HepG2 (cell line): ENCODE measurements around the gene GRIN3B. TPM values are rescaled to one million over a fixed set of nuclear protein-coding genes. Genes with fewer than 3 reads are reported as not detected.

Experiments
- AGO1 ChIP-seq: fragments of 200-400 bp; formaldehyde crosslinking; IDR thresholded peaks from 2 replicates; pipeline ENCODE4 v1.6.1; 2017; ENCODE audit warnings: mild to moderate bottlenecking, low read depth, low read length, moderate library complexity; ENCODE audit not compliant: poor library complexity, severe bottlenecking
- ELF4 ChIP-seq: sonication (generic); formaldehyde crosslinking; IDR thresholded peaks from 2 replicates; pipeline ENCODE4 v1.5.0; 2020; ENCODE audit warnings: missing genetic modification reagents, mild to moderate bottlenecking, moderate library complexity, borderline replicate concordance
- NR2C2 ChIP-seq: sonication (generic); formaldehyde crosslinking; IDR thresholded peaks from 2 replicates; pipeline ENCODE4 v1.4.0; 2020; ENCODE audit warnings: missing genetic modification reagents, mild to moderate bottlenecking, moderate library complexity, borderline replicate concordance
- RAD51 ChIP-seq: fragments of 450-650 bp; IDR thresholded peaks from 2 replicates; pipeline ENCODE4 v1.6.1; 2016; ENCODE audit warnings: borderline replicate concordance
- REXO4 ChIP-seq: sonication (generic); formaldehyde crosslinking; IDR thresholded peaks from 2 replicates; pipeline ENCODE4 v1.8.0; 2022; ENCODE audit warnings: missing genetic modification reagents, mild to moderate bottlenecking, borderline replicate concordance
- SOX5 ChIP-seq: IDR thresholded peaks from 2 replicates; pipeline ENCODE4 v1.6.1; 2016; ENCODE audit warnings: borderline replicate concordance
- TRIM24 ChIP-seq: sonication (generic); formaldehyde crosslinking; IDR thresholded peaks from 2 replicates; pipeline ENCODE4 v1.8.0; 2022; ENCODE audit warnings: mild to moderate bottlenecking, missing genetic modification reagents
- ZEB1 ChIP-seq: IDR thresholded peaks from 2 replicates; pipeline ENCODE4 v1.6.1; 2012; ENCODE audit warnings: mild to moderate bottlenecking, low read depth, inconsistent platforms; ENCODE audit not compliant: insufficient replicate concordance
- ZNF101 ChIP-seq: sonication (generic); formaldehyde crosslinking; IDR thresholded peaks from 2 replicates; pipeline ENCODE4 v1.4.0; 2020; ENCODE audit warnings: mild to moderate bottlenecking, low read depth, missing genetic modification reagents, borderline replicate concordance
- ZNF225 ChIP-seq: sonication (generic); formaldehyde crosslinking; IDR thresholded peaks from 2 replicates; pipeline ENCODE4 v1.4.0; 2020; ENCODE audit warnings: mild to moderate bottlenecking, missing genetic modification reagents
- ZNF256 ChIP-seq: sonication (generic); formaldehyde crosslinking; conservative IDR thresholded peaks from 2 replicates; pipeline ENCODE4 v1.4.0; 2020; ENCODE audit warnings: missing genetic modification reagents
- ZNF501 ChIP-seq: sonication (generic); formaldehyde crosslinking; IDR thresholded peaks from 2 replicates; pipeline ENCODE4 v1.5.1; 2020; ENCODE audit warnings: mild to moderate bottlenecking, moderate library complexity, missing genetic modification reagents
- ZNF570 ChIP-seq: sonication (generic); formaldehyde crosslinking; IDR thresholded peaks from 2 replicates; pipeline ENCODE4 v1.4.0; 2020; ENCODE audit warnings: mild to moderate bottlenecking, missing genetic modification reagents, borderline replicate concordance
- polyA plus RNA-seq, 8 experiments: library from polyadenylated mRNA; depleted of rRNA in 3 of 8; stranded (reverse) in 7 of 8; unstranded in 1 of 8; fragments of >200 nt; fragmentation: Illumina TruSeq in 4 of 8; extraction: Trizol in 4 of 8; gene quantifications; 2 replicates each; pipeline versions ENCODE4 v1.2.1 to v1.2.3, GENCODE V29; 2011 to 2016; ENCODE audit warnings: low read depth in 4 of 8, missing spikeins in 1 of 8, mixed read lengths in 1 of 8; ENCODE audit not compliant: insufficient read depth in 1 of 8
- total RNA-seq, 5 experiments: library from RNA; depleted of rRNA; stranded (reverse); fragments of >200 nt; fragmentation: Illumina TruSeq; extraction: Trizol; gene quantifications; 2 replicates each; pipeline ENCODE4 v1.2.3, GENCODE V29; 2016; ENCODE audit warnings: low read depth in 1 of 5
- TF ChIP-seq, protein P1 (sequence below): sonication (generic); formaldehyde crosslinking; IDR thresholded peaks from 2 replicates; pipeline ENCODE4 v1.9.0; 2021; ENCODE audit warnings: missing genetic modification reagents, mild to moderate bottlenecking, borderline replicate concordance
- TF ChIP-seq, protein P2 (sequence below): sonication (generic); formaldehyde crosslinking; IDR thresholded peaks from 2 replicates; pipeline ENCODE4 v1.4.0; 2020; ENCODE audit warnings: missing genetic modification reagents; ENCODE audit errors: not compliant biosample characterization
- TF ChIP-seq, protein P3 (sequence below): sonication (generic); formaldehyde crosslinking; IDR thresholded peaks from 2 replicates; pipeline ENCODE4 v1.4.0; 2020; ENCODE audit warnings: missing genetic modification reagents, mild to moderate bottlenecking, borderline replicate concordance
- TF ChIP-seq, protein P4 (sequence below): sonication (generic); formaldehyde crosslinking; conservative IDR thresholded peaks from 2 replicates; pipeline ENCODE4 v1.8.0; 2022; ENCODE audit warnings: mild to moderate bottlenecking, moderate library complexity, missing genetic modification reagents
- TF ChIP-seq, protein P5 (sequence below): sonication (generic); formaldehyde crosslinking; conservative IDR thresholded peaks from 2 replicates; pipeline ENCODE4 v1.4.0; 2020; ENCODE audit warnings: missing genetic modification reagents

The GRIN3B gene
- total and polyA plus RNA-seq, 2 of the 13 experiments (the other 11 are each of a cell fraction or from before 2014, with no cell fraction given): 0.07 to 0.20 TPM

DNA sequence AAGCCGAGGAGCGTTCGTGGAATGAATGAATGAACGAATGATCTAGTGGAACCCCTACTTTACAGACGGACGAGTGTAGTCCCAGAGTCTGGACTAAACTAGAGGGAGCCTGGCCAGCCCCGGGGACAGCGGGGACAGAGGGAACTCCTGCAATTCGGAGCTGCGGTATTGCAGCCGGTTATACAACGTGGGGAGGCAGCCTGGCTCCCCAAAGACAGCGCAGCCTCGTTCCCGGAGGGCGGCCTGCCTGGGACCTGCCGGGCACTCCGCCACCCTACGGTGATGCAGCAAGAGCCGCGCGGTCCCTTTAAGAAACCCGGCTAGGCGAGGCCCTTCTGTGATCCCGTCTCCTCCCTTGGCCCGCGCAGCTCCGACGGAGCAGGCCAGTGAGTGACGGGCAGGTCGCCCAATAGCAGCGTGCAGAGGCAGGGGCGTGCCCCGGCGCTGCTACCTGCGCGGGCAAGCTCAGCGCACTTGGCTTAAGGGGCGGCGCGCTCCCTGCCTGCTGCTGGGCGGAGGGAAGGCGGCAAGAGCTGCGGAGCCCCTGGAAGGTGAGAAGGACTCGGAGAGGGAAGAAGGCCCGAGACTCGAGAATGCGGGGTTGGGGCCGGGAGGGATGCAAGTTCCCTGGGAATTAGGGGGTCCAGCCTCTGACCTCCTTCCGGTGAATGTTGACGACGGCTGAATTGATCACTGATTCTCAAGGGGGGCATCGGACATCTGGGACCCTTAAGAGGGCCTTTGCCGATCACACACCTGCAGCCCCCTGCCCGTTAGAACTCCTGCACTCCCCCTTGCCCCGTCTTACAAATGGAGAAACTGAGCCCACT is 39.6 kb downstream of the GRIN3B start, which contains the start of gene ABCA7 (continued):
- TF ChIP-seq, protein P1, sequence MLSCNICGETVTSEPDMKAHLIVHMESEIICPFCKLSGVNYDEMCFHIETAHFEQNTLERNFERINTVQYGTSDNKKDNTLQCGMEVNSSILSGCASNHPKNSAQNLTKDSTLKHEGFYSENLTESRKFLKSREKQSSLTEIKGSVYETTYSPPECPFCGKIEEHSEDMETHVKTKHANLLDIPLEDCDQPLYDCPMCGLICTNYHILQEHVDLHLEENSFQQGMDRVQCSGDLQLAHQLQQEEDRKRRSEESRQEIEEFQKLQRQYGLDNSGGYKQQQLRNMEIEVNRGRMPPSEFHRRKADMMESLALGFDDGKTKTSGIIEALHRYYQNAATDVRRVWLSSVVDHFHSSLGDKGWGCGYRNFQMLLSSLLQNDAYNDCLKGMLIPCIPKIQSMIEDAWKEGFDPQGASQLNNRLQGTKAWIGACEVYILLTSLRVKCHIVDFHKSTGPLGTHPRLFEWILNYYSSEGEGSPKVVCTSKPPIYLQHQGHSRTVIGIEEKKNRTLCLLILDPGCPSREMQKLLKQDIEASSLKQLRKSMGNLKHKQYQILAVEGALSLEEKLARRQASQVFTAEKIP (CRISPR knock-in tag): no peak
- TF ChIP-seq RAD51 (no peak), AGO1 (peak; percentile 89), ZNF101 (CRISPR knock-in tag) (no peak), ZNF501 (CRISPR knock-in tag) (no peak), ZNF570 (CRISPR knock-in tag) (no peak), ZEB1 (peak; percentile 37), ZNF225 (no peak; the same call in 1 of the 2 replicates), REXO4 (CRISPR knock-in tag) (no peak), NR2C2 (no peak), SOX5 (CRISPR knock-in tag) (no peak), TRIM24 (CRISPR knock-in tag) (no peak), ZNF256 (CRISPR knock-in tag) (no peak), ELF4 (CRISPR knock-in tag) (no peak)
- TF ChIP-seq, protein P2, sequence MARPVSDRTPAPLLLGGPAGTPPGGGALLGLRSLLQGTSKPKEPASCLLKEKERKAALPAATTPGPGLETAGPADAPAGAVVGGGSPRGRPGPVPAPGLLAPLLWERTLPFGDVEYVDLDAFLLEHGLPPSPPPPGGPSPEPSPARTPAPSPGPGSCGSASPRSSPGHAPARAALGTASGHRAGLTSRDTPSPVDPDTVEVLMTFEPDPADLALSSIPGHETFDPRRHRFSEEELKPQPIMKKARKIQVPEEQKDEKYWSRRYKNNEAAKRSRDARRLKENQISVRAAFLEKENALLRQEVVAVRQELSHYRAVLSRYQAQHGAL: no peak
- TF ChIP-seq, protein P3, sequence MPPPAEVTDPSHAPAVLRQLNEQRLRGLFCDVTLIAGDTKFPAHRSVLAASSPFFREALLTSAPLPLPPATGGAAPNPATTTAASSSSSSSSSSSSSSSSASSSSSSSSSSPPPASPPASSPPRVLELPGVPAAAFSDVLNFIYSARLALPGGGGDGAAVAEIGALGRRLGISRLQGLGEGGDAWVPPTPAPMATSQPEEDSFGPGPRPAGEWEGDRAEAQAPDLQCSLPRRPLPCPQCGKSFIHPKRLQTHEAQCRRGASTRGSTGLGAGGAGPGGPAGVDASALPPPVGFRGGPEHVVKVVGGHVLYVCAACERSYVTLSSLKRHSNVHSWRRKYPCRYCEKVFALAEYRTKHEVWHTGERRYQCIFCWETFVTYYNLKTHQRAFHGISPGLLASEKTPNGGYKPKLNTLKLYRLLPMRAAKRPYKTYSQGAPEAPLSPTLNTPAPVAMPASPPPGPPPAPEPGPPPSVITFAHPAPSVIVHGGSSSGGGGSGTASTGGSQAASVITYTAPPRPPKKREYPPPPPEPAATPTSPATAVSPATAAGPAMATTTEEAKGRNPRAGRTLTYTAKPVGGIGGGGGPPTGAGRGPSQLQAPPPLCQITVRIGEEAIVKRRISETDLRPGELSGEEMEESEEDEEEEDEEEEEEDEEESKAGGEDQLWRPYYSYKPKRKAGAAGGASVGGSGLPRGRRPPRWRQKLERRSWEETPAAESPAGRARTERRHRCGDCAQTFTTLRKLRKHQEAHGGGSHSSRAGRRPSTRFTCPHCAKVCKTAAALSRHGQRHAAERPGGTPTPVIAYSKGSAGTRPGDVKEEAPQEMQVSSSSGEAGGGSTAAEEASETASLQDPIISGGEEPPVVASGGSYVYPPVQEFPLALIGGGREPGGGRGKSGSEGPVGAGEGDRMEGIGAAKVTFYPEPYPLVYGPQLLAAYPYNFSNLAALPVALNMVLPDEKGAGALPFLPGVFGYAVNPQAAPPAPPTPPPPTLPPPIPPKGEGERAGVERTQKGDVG (CRISPR knock-in tag): no peak
- TF ChIP-seq, protein P4, sequence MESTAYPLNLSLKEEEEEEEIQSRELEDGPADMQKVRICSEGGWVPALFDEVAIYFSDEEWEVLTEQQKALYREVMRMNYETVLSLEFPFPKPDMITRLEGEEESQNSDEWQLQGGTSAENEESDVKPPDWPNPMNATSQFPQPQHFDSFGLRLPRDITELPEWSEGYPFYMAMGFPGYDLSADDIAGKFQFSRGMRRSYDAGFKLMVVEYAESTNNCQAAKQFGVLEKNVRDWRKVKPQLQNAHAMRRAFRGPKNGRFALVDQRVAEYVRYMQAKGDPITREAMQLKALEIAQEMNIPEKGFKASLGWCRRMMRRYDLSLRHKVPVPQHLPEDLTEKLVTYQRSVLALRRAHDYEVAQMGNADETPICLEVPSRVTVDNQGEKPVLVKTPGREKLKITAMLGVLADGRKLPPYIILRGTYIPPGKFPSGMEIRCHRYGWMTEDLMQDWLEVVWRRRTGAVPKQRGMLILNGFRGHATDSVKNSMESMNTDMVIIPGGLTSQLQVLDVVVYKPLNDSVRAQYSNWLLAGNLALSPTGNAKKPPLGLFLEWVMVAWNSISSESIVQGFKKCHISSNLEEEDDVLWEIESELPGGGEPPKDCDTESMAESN: peak; percentile 62; the same call in 1 of the 2 replicates
- TF ChIP-seq, protein P5, sequence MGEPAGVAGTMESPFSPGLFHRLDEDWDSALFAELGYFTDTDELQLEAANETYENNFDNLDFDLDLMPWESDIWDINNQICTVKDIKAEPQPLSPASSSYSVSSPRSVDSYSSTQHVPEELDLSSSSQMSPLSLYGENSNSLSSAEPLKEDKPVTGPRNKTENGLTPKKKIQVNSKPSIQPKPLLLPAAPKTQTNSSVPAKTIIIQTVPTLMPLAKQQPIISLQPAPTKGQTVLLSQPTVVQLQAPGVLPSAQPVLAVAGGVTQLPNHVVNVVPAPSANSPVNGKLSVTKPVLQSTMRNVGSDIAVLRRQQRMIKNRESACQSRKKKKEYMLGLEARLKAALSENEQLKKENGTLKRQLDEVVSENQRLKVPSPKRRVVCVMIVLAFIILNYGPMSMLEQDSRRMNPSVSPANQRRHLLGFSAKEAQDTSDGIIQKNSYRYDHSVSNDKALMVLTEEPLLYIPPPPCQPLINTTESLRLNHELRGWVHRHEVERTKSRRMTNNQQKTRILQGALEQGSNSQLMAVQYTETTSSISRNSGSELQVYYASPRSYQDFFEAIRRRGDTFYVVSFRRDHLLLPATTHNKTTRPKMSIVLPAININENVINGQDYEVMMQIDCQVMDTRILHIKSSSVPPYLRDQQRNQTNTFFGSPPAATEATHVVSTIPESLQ (CRISPR knock-in tag): no peak
